Measurements from ENCODE around the gene HMCN1.

The HMCN1 gene

GRCh38 chr1:185972096-185972850 is 238.1 kb downstream of the HMCN1 start:
- DNase-seq, result no peak

- DNase-seq, result no peak
These were observed 239.5 kb downstream of the HMCN1 start for GRCh38 chr1:185973645-185974044.

GRCh38 chr1:185974367-185975170 is 240.4 kb downstream of the HMCN1 start:
- DNase-seq, result no peak

- no peak for DNase-seq
These were observed 246.7 kb downstream of the HMCN1 start for GRCh38 chr1:185980891-185981290.

- no peak for DNase-seq
These were observed 250.1 kb downstream of the HMCN1 start for GRCh38 chr1:185984113-185984836.

- DNase-seq, result no peak
These were observed 253.6 kb downstream of the HMCN1 start for GRCh38 chr1:185987611-185988321.

GRCh38 chr1:185990565-185990964 is 256.4 kb downstream of the HMCN1 start:
- no peak for DNase-seq

- DNase-seq, result no peak
These were observed 257.1 kb downstream of the HMCN1 start for GRCh38 chr1:185991266-185991665.

- DNase-seq, result no peak
These were observed 262.0 kb downstream of the HMCN1 start for GRCh38 chr1:185996211-185996610.

- DNase-seq, result no peak
These were observed 264.2 kb downstream of the HMCN1 start for GRCh38 chr1:185998391-185998790.

- DNase-seq, result no peak
These were observed 268.2 kb downstream of the HMCN1 start for GRCh38 chr1:186002406-186002805.

- no peak for DNase-seq
These were observed 275.0 kb downstream of the HMCN1 start for GRCh38 chr1:186009039-186009737.

GRCh38 chr1:186014370-186015037 is 280.3 kb downstream of the HMCN1 start:
- no peak for DNase-seq

- DNase-seq, result no peak
These were observed 282.7 kb downstream of the HMCN1 start for GRCh38 chr1:186016856-186017255.

- DNase-seq, result no peak
These were observed 288.0 kb downstream of the HMCN1 start for GRCh38 chr1:186022184-186022583.

GRCh38 chr1:186026946-186027345 is 292.8 kb downstream of the HMCN1 start:
- no peak for DNase-seq

- DNase-seq, result no peak
These were observed 293.4 kb downstream of the HMCN1 start for GRCh38 chr1:186027621-186028020.

GRCh38 chr1:186030453-186030852 is 296.3 kb downstream of the HMCN1 start:
- DNase-seq, result no peak

GRCh38 chr1:186033847-186034271 is 299.7 kb downstream of the HMCN1 start:
- DNase-seq, result no peak

GRCh38 chr1:186042230-186042629 is 308.0 kb downstream of the HMCN1 start:
- DNase-seq, result no peak

GRCh38 chr1:186043296-186043695 is 309.1 kb downstream of the HMCN1 start:
- no peak for DNase-seq
